Neural progenitor cell (in vitro differentiated cells): ENCODE results near the gene TFCP2. TPM values are rescaled to one million over a fixed set of nuclear protein-coding genes. Genes with fewer than 3 reads are reported as not detected.

ENCODE experiments used
- DNase-seq: peaks from one replicate; pipeline ENCODE4 v3.0.0-alpha.2; 2016; ENCODE audit warnings: low spot score
- H2AFZ ChIP-seq: fragments of 200-600 bp; sonication (generic); replicated peaks from 2 replicates; pipeline ENCODE4 v1.6.1; 2016; ENCODE audit warnings: antibody characterized with exemption
- H3F3A ChIP-seq: fragments of 200-600 bp; sonication (generic); 2 replicates; pipeline ENCODE4 v1.6.1; 2016; ENCODE audit warnings: antibody characterized with exemption, low read depth
- H3K27ac ChIP-seq: fragments of 200-600 bp; sonication (generic); 2 replicates; pipeline ENCODE4 v1.5.1; 2016; ENCODE audit warnings: mild to moderate bottlenecking
- H3K27me3 ChIP-seq: fragments of 200-600 bp; sonication (generic); 2 replicates; pipeline ENCODE4 v1.6.1; 2016; ENCODE audit warnings: mild to moderate bottlenecking, moderate library complexity
- H3K36me3 ChIP-seq: fragments of 200-600 bp; sonication (generic); 2 replicates; pipeline ENCODE4 v1.5.1; 2016
- H3K4me1 ChIP-seq: fragments of 200-600 bp; sonication (generic); 2 replicates; pipeline ENCODE4 v1.6.1; 2016; ENCODE audit warnings: mixed run types
- H3K4me2 ChIP-seq: fragments of 200-600 bp; sonication (generic); 2 replicates; pipeline ENCODE4 v1.6.1; 2016
- H3K4me3 ChIP-seq: fragments of 200-600 bp; sonication (generic); 2 replicates; pipeline ENCODE4 v1.5.1; 2016
- H3K79me2 ChIP-seq: fragments of 200-600 bp; sonication (generic); 2 replicates; pipeline ENCODE4 v1.6.1; 2016; ENCODE audit warnings: low read depth
- H3K9ac ChIP-seq: fragments of 200-600 bp; sonication (generic); 2 replicates; pipeline ENCODE4 v1.6.1; 2016
- H3K9me3 ChIP-seq: fragments of 200-600 bp; sonication (generic); 2 replicates; pipeline ENCODE4 v1.5.1; 2016; ENCODE audit warnings: low read depth
- H4K20me1 ChIP-seq: fragments of 200-600 bp; sonication (generic); 2 replicates; pipeline ENCODE4 v1.6.1; 2016; ENCODE audit warnings: low read depth
- H3K27ac Mint-ChIP-seq: 3 replicates; pipeline ENCODE4 v1.8.0; 2021; ENCODE audit warnings: mixed read lengths
- H3K27me3 Mint-ChIP-seq: 2 replicates; pipeline ENCODE4 v1.8.0; 2022; ENCODE audit warnings: low read depth, mild to moderate bottlenecking, inconsistent platforms, moderate library complexity, mixed read lengths; ENCODE audit not compliant: insufficient read depth
- H3K36me3 Mint-ChIP-seq: 3 replicates; pipeline ENCODE4 v1.8.0; 2021; ENCODE audit warnings: mixed read lengths
- H3K4me1 Mint-ChIP-seq: 3 replicates; pipeline ENCODE4 v1.8.0; 2021; ENCODE audit warnings: mixed read lengths
- H3K4me3 Mint-ChIP-seq: 3 replicates; pipeline ENCODE4 v1.8.0; 2021; ENCODE audit warnings: mild to moderate bottlenecking, moderate library complexity, mixed read lengths
- H3K9me3 Mint-ChIP-seq: 3 replicates; pipeline ENCODE4 v1.8.0; 2020; ENCODE audit warnings: mixed read lengths
- EZH2 ChIP-seq: fragments of 200-600 bp; sonication (generic); IDR thresholded peaks from 2 replicates; pipeline ENCODE4 v1.6.1; 2017; ENCODE audit warnings: antibody characterized with exemption, mild to moderate bottlenecking, moderate library complexity
- EZH2phosphoT487 ChIP-seq: fragments of 200-600 bp; sonication (generic); IDR thresholded peaks from 2 replicates; pipeline ENCODE4 v1.6.1; 2017; ENCODE audit warnings: antibody characterized with exemption
- total RNA-seq: library from RNA; depleted of rRNA; stranded (reverse); fragments of >200 nt; gene quantifications from 2 replicates; pipeline ENCODE4 v1.2.3, GENCODE V29; 2015; ENCODE audit warnings: low replicate concordance
- TF ChIP-seq, protein P1 (sequence below): fragments of 200-600 bp; sonication (generic); IDR thresholded peaks from 2 replicates; pipeline ENCODE4 v1.5.1; 2017; ENCODE audit warnings: antibody characterized with exemption, mild to moderate bottlenecking

TFCP2 gene
- total RNA-seq, 1 donor from 2014 or later = 28.8 TPM

DNA sequence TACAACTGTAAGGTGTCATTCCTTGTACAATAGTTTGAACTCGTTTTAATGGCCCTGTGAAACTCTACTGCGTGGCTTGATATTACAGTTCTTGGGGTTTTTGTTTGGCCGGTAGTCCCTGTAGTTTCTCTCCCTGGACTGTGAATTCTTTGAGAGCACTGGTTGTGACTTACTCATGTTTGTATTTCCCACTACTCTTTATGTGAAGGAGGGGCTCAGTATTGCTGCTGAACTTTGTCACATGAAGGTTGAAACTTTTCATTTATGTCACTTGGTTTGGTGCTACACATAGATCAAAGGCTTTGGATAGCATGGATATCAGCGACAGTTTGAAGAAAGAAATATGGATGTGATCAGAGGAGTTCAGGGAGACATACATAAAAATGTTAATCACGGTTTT lies 46.4 kb upstream of the TFCP2 start:
- Histone ChIP-seq H3K27me3 (peaks cover 12% of the 10 kb centered on the region), H3K36me3 (no peaks in the 10 kb centered on the region), H2AFZ (no peak overlapping the region), H3K79me2 (no peaks in the 10 kb centered on the region), H3K9ac (no peak overlapping the region), H3K4me3 (no peak overlapping the region), H3K4me1 (peaks cover 16% of the 10 kb centered on the region), H3K27ac (no peak overlapping the region), H3K4me2 (no peak overlapping the region), H3F3A (peaks cover 37% of the 10 kb centered on the region), H4K20me1 (no peaks in the 10 kb centered on the region), H3K9me3 (no peaks in the 10 kb centered on the region)
- Mint-ChIP-seq H3K4me1 (peaks cover 14% of the 10 kb centered on the region), H3K27me3 (peaks cover 4% of the 10 kb centered on the region), H3K27ac (no peak overlapping the region), H3K9me3 (no peaks in the 10 kb centered on the region), H3K4me3 (peak overlapping the region; percentile 34), H3K36me3 (no peaks in the 10 kb centered on the region)
- DNase-seq = no peak
- TF ChIP-seq EZH2phosphoT487 (no peak), EZH2 (no peak)
- TF ChIP-seq, protein P1, sequence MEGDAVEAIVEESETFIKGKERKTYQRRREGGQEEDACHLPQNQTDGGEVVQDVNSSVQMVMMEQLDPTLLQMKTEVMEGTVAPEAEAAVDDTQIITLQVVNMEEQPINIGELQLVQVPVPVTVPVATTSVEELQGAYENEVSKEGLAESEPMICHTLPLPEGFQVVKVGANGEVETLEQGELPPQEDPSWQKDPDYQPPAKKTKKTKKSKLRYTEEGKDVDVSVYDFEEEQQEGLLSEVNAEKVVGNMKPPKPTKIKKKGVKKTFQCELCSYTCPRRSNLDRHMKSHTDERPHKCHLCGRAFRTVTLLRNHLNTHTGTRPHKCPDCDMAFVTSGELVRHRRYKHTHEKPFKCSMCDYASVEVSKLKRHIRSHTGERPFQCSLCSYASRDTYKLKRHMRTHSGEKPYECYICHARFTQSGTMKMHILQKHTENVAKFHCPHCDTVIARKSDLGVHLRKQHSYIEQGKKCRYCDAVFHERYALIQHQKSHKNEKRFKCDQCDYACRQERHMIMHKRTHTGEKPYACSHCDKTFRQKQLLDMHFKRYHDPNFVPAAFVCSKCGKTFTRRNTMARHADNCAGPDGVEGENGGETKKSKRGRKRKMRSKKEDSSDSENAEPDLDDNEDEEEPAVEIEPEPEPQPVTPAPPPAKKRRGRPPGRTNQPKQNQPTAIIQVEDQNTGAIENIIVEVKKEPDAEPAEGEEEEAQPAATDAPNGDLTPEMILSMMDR = no peak

DNA sequence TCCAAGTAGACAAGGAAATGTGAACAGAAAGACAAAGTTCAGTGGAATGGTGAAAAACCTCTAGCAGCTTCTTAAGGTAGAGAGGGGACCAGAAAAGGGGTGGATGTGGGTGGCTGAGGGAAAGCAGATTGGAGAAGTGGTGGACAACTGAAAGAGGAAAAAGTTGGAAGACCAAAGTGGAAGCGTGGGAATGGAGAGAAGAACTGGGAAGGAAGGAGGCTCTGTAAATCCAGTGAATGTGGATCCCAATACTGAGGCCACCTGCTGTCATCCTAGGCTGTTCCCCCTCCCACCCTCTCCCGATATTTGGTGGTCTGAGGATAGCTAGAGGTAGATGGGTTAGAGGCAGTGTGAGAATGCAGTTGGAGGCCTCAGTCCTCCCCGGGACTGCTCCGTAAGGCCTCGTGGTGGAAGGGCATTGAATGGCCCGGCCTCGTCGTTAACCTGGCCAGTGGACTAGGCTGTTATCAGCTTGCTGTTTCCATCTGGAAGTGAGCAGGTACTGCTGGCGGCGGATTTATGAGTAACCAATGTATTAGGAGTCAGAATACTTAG lies 45.7 kb upstream of the TFCP2 start:
- peak overlapping the region; percentile 88 for H3K4me3 Mint-ChIP-seq
- H3K4me2 ChIP-seq = peak overlapping the region; percentile 80
- TF ChIP-seq EZH2 = no peak
- no peak for TF ChIP-seq EZH2phosphoT487
- TF ChIP-seq, protein P1 = no peak
- H3K9me3 ChIP-seq = no peaks in the 10 kb centered on the region
- H3K27ac Mint-ChIP-seq = no peak overlapping the region
- peak overlapping the region; percentile 92 for H2AFZ ChIP-seq
- H3K36me3 Mint-ChIP-seq = no peaks in the 10 kb centered on the region
- H3K9ac ChIP-seq = no peak overlapping the region
- peaks cover 12% of the 10 kb centered on the region for H3K27me3 ChIP-seq
- peaks cover 37% of the 10 kb centered on the region for H3F3A ChIP-seq
- peak; percentile 21 for DNase-seq
- no peaks in the 10 kb centered on the region for H4K20me1 ChIP-seq
- H3K27me3 Mint-ChIP-seq = peaks cover 4% of the 10 kb centered on the region
- peaks cover 16% of the 10 kb centered on the region for H3K4me1 ChIP-seq
- H3K9me3 Mint-ChIP-seq = no peaks in the 10 kb centered on the region
- peaks cover 14% of the 10 kb centered on the region for H3K4me1 Mint-ChIP-seq
- no peaks in the 10 kb centered on the region for H3K36me3 ChIP-seq
- no peaks in the 10 kb centered on the region for H3K79me2 ChIP-seq
- no peak overlapping the region for H3K27ac ChIP-seq
- peak overlapping the region; percentile 84 for H3K4me3 ChIP-seq

DNA sequence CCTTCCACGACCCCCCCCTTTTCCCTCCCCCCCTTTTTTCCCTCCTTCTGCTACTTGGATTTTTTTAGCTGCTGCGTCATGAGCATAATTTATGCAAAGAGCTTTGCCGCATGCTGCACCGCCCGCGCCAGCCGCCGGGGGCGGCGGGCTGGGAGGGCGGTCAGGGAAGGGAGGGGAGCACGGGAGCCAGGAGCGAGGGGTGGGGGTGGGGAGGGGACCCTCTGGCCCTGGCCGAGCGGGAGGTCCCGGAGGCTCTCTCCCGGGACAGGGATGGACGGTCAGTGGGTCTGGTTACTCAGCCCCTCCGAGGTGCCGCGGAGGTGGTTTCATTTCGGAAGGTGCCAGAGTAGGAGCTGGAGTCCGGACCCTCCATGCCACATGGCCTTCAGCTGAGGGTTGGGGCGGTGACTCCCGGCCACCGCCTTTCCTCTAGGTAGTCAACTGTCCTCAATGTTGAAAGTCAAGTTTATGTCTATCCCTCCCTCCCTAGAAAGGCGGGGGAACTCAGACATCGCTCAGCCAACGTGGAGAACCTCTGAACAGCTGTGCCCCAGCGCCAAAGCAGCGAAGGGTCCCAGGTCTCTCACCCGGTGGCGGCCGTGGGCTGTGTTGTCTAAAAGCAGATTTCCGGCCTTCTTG lies 45.2 kb upstream of the TFCP2 start, which contains the start of gene POU6F1:
POU6F1 (minus strand) TSS at position 95 of the 639 bp plus-strand sequence. CDS start 11,226 bp downstream, outside the sequence.
- Mint-ChIP-seq H3K9me3 (no peaks in the 10 kb centered on the region), H3K27ac (peak within 1 kb of the TSS; percentile 69), H3K4me1 (peaks cover 14% of the 10 kb centered on the region), H3K4me3 (peak within 1 kb of the TSS; percentile 88), H3K36me3 (no peaks in the 10 kb centered on the region), H3K27me3 (peaks cover 4% of the 10 kb centered on the region)
- H3K36me3 ChIP-seq = no peaks in the 10 kb centered on the region
- TF ChIP-seq EZH2 = no peak
- TF ChIP-seq, protein P1 = peak; percentile 58
- H3K27ac ChIP-seq = no peak within 1 kb of the TSS
- no peaks in the 10 kb centered on the region for H4K20me1 ChIP-seq
- H3K4me1 ChIP-seq = peaks cover 16% of the 10 kb centered on the region
- H3F3A ChIP-seq = peaks cover 37% of the 10 kb centered on the region
- peak within 1 kb of the TSS; percentile 38 for H3K9ac ChIP-seq
- H2AFZ ChIP-seq = peak within 1 kb of the TSS; percentile 92
- no peaks in the 10 kb centered on the region for H3K9me3 ChIP-seq
- H3K79me2 ChIP-seq = no peaks in the 10 kb centered on the region
- peak within 1 kb of the TSS; percentile 80 for H3K4me2 ChIP-seq
- peak; percentile 87 for DNase-seq
- H3K27me3 ChIP-seq = peaks cover 12% of the 10 kb centered on the region
- H3K4me3 ChIP-seq = peak within 1 kb of the TSS; percentile 84
